Neural crest cell (in vitro differentiated cells): Measurements from ENCODE around the gene CMC1. TPM values are rescaled to one million over a fixed set of nuclear protein-coding genes. Genes with fewer than 3 reads are reported as not detected.

ENCODE experiments used
- DNase-seq: peaks from one replicate; pipeline ENCODE4 v3.0.0; 2021; ENCODE audit warnings: low read depth, mixed read lengths, low spot score
- H3K27ac Mint-ChIP-seq: one replicate; pipeline ENCODE4 v1.8.0; 2021; ENCODE audit warnings: mild to moderate bottlenecking, mixed read lengths; ENCODE audit not compliant: unreplicated experiment
- H3K27me3 Mint-ChIP-seq: 2 replicates; pipeline ENCODE4 v1.8.0; 2021; ENCODE audit warnings: low read depth, mild to moderate bottlenecking, mixed read lengths
- H3K36me3 Mint-ChIP-seq: 2 replicates; pipeline ENCODE4 v1.8.0; 2021; ENCODE audit warnings: low read depth, mild to moderate bottlenecking, mixed read lengths
- H3K4me1 Mint-ChIP-seq: 2 replicates; pipeline ENCODE4 v1.8.0; 2021; ENCODE audit warnings: mixed read lengths
- H3K4me3 Mint-ChIP-seq: one replicate; pipeline ENCODE4 v1.8.0; 2021; ENCODE audit warnings: mild to moderate bottlenecking, mixed read lengths
- H3K9me3 Mint-ChIP-seq: 2 replicates; pipeline ENCODE4 v1.8.0; 2021; ENCODE audit warnings: mixed read lengths
- CTCF ChIP-seq: fragments of 200-600 bp; sonication (generic); conservative IDR thresholded peaks from 2 replicates; pipeline ENCODE4 v1.5.0; 2021; ENCODE audit warnings: antibody characterized with exemption, mild to moderate bottlenecking
- total RNA-seq: library from RNA; stranded (reverse); gene quantifications from 2 replicates; pipeline ENCODE4 v1.2.1, GENCODE V29; 2021

CMC1 gene
- total RNA-seq, 1 donor from 2014 or later, result 10.1 TPM

DNA sequence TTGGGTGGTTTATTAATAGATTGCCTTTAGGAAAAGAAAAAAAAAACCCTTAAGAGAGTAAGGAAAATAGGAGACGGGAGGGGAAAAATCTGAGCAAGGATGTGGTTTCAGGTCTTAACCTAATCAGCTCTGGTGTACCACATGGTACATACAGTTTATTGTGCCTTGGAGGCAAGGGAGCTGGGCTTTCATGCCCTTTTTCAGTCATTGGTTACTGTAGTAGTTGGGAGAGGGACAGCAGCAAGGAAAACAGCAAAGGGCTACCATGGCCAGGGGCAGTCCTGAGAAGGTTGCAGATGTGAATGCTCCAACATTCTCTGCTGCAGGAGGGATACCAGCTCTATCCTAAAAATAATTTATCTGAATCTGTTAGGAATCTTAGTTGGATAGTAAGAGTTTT lies 5.9 kb downstream of the CMC1 start:
- no peak for TF ChIP-seq CTCF
- Mint-ChIP-seq H3K36me3 (peaks cover 2% of the 10 kb centered on the region), H3K4me3 (no peak overlapping the region), H3K4me1 (peaks cover 17% of the 10 kb centered on the region), H3K9me3 (peaks cover 2% of the 10 kb centered on the region), H3K27me3 (no peaks in the 10 kb centered on the region), H3K27ac (no peak overlapping the region)
- DNase-seq, result no peak

- no peak for TF ChIP-seq CTCF
- Mint-ChIP-seq H3K36me3 (no peaks in the 10 kb centered on the region), H3K27me3 (no peaks in the 10 kb centered on the region), H3K4me1 (no peaks in the 10 kb centered on the region), H3K27ac (no peak overlapping the region), H3K9me3 (no peaks in the 10 kb centered on the region), H3K4me3 (no peak overlapping the region)
- no peak for DNase-seq
These were observed 9.6 kb downstream of the CMC1 start for GRCh38 chr3:28250999-28251398.

- Mint-ChIP-seq H3K9me3 (no peaks in the 10 kb centered on the region), H3K4me1 (no peaks in the 10 kb centered on the region), H3K4me3 (no peak overlapping the region), H3K27me3 (no peaks in the 10 kb centered on the region), H3K27ac (no peak overlapping the region), H3K36me3 (no peaks in the 10 kb centered on the region)
- DNase-seq, result no peak
- TF ChIP-seq CTCF, result no peak
These were observed 10.6 kb downstream of the CMC1 start for GRCh38 chr3:28252001-28252431.

DNA sequence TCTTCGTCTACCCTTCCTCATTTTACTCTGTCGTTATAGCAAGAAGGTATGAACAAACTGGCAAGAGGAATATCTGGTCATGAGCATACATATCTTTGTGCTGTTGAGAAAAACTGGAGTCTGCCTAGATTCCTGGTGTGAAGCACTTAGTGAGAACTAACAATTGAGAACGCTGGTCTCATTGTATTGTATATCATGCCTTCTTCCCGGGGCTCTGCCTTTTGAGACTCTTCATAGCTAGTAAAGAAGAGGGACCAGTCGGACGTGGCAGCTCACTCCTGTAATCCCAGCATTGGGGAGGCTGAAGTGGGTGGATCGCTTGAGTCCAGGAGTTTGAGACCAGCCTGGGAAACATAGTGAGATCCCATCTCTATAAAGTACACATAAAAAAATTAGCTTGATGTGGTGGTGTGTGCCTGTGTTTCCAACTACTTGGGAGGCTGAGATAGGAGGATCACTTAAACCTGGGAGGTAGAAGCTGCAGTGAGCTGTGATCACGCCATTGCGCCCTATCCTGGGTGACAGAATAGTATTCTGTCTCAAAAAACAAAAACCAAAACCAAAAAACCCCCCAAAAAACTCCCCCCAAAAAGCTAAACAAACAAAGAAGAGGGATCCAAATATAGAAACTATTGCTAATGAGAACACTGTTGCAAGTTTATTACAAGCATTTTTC lies 11.8 kb downstream of the CMC1 start:
- Mint-ChIP-seq H3K27me3 (no peaks in the 10 kb centered on the region), H3K4me1 (no peaks in the 10 kb centered on the region), H3K27ac (no peak overlapping the region), H3K4me3 (no peak overlapping the region), H3K9me3 (no peaks in the 10 kb centered on the region), H3K36me3 (no peaks in the 10 kb centered on the region)
- DNase-seq, result no peak
- TF ChIP-seq CTCF, result no peak

DNA sequence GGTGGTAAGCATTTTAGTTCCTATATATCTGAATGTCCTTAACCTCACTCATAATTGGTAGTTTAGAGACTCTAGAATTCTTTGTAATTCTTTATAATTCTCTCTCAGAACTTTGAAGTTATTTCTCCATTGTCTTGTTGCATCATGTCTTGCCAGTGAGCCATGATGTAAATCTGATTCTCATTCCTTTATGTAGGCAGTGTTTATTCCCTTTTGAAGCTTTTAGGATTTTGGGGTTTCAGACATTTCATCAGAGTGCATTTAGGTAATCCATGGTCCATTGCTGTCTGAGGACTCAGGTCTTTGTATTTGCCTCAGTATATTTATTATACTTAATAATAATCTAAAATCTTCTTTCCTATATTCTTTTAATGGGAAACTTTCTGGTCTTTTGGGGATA lies 20.6 kb downstream of the CMC1 start:
- Mint-ChIP-seq H3K4me1 (no peaks in the 10 kb centered on the region), H3K27ac (no peak overlapping the region)
- no peak for TF ChIP-seq CTCF

More for the DNA sequence above, 20.6 kb downstream of the CMC1 start:
- Mint-ChIP-seq H3K36me3 (peaks cover 7% of the 10 kb centered on the region), H3K4me3 (no peak overlapping the region), H3K27me3 (no peaks in the 10 kb centered on the region), H3K9me3 (no peaks in the 10 kb centered on the region)
- DNase-seq, result no peak
